Cardiac muscle cell (in vitro differentiated cells and primary cell): ENCODE data around the gene TMA7B. TPM values are rescaled to one million over a fixed set of nuclear protein-coding genes. Genes with fewer than 3 reads are reported as not detected.

Experiments used
- DNase-seq, 2 donors: peaks; one replicate each; pipeline versions ENCODE4 v3.0.0 to v3.0.0-alpha.2; 2010 to 2017; ENCODE audit warnings: low read depth in 1 of 2, low spot score in 1 of 2
- H3K27ac ChIP-seq: fragments of 200-600 bp; sonication (generic); 2 replicates; pipeline ENCODE4 v1.5.1; 2016
- H3K27me3 ChIP-seq: fragments of 200-600 bp; sonication (generic); 2 replicates; pipeline ENCODE4 v1.6.0; 2016; ENCODE audit warnings: control low read depth
- H3K36me3 ChIP-seq: fragments of 200-600 bp; sonication (generic); 2 replicates; pipeline ENCODE4 v1.5.1; 2016; ENCODE audit warnings: control low read depth
- H3K4me1 ChIP-seq: fragments of 200-600 bp; sonication (generic); 2 replicates; pipeline ENCODE4 v1.8.1; 2017; ENCODE audit warnings: low read depth, mild to moderate bottlenecking, mixed run types
- H3K4me3 ChIP-seq: fragments of 200-600 bp; sonication (generic); 2 replicates; pipeline ENCODE4 v1.5.1; 2016; ENCODE audit warnings: mild to moderate bottlenecking
- H3K9me3 ChIP-seq: fragments of 200-600 bp; sonication (generic); 2 replicates; pipeline ENCODE4 v1.5.1; 2017; ENCODE audit warnings: low read depth, mild to moderate bottlenecking, control low read depth
- polyA plus RNA-seq: library from polyadenylated mRNA; unstranded; fragments of >200 nt; fragmentation: Nextera tagmentation; extraction: Ambion mirVana; gene quantifications from 2 replicates; pipeline ENCODE4 v1.2.1, GENCODE V29; 2016
- total RNA-seq: library from RNA; depleted of rRNA; stranded (reverse); fragments of >200 nt; gene quantifications from 2 replicates; pipeline ENCODE4 v1.2.3, GENCODE V29; 2016
- TF ChIP-seq, protein P1 (sequence below): IDR thresholded peaks from 2 replicates; pipeline ENCODE4 v1.5.1; 2012; ENCODE audit warnings: low read depth, mild to moderate bottlenecking, low read length

TMA7B gene
- total and polyA plus RNA-seq, 2 experiments from 2014 or later: not detected

DNA sequence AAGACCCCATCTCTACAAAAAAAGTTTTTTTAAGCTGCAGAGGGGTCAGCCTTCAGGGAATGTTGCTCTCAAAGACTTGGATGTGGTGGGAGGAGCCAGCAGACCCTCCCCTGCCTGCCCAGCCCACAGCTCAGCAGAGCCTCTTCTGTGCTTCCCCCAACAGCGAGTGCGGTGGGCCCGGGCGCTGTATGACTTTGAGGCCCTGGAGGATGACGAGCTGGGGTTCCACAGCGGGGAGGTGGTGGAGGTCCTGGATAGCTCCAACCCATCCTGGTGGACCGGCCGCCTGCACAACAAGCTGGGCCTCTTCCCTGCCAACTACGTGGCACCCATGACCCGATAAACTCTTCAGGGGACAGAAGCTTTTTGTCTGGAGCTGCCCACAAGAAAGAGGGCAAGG is 10.5 kb downstream of the TMA7B start:
- Histone ChIP-seq H3K27me3 (no peaks in the 10 kb centered on the region), H3K27ac (no peak overlapping the region), H3K9me3 (no peaks in the 10 kb centered on the region), H3K4me3 (no peak overlapping the region), H3K4me1 (no peaks in the 10 kb centered on the region), H3K36me3 (no peaks in the 10 kb centered on the region)
- TF ChIP-seq, protein P1, sequence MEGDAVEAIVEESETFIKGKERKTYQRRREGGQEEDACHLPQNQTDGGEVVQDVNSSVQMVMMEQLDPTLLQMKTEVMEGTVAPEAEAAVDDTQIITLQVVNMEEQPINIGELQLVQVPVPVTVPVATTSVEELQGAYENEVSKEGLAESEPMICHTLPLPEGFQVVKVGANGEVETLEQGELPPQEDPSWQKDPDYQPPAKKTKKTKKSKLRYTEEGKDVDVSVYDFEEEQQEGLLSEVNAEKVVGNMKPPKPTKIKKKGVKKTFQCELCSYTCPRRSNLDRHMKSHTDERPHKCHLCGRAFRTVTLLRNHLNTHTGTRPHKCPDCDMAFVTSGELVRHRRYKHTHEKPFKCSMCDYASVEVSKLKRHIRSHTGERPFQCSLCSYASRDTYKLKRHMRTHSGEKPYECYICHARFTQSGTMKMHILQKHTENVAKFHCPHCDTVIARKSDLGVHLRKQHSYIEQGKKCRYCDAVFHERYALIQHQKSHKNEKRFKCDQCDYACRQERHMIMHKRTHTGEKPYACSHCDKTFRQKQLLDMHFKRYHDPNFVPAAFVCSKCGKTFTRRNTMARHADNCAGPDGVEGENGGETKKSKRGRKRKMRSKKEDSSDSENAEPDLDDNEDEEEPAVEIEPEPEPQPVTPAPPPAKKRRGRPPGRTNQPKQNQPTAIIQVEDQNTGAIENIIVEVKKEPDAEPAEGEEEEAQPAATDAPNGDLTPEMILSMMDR: no peak
- DNase-seq: no peak

DNA sequence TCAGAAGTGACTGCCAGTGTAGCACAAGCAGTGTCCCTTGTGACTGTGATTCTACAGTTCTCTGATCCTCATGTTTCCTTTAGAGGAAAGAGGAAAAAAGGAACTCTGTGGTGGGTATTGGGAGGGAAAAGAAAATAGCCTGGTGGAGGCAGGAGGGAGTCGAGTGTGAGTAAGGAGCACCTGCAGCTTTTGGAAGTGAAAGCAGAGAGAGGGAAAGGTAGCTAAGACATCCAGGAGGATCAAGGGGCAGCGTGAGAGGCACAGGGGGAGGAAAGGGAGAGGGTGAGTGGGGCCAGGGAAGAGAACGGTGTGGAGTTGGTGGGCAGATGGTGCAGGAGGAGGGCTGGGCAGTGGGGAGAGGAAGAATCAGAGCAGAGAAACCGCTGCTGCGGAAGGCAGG is 12.4 kb downstream of the TMA7B start:
- no peak for DNase-seq
- TF ChIP-seq, protein P1: no peak
- Histone ChIP-seq H3K9me3 (no peaks in the 10 kb centered on the region), H3K27ac (no peak overlapping the region), H3K27me3 (no peaks in the 10 kb centered on the region), H3K36me3 (no peaks in the 10 kb centered on the region), H3K4me1 (no peaks in the 10 kb centered on the region), H3K4me3 (no peak overlapping the region)

- TF ChIP-seq, protein P1: no peak
- Histone ChIP-seq H3K4me1 (no peaks in the 10 kb centered on the region), H3K9me3 (no peaks in the 10 kb centered on the region), H3K4me3 (no peak overlapping the region), H3K27ac (no peak overlapping the region), H3K36me3 (no peaks in the 10 kb centered on the region), H3K27me3 (no peaks in the 10 kb centered on the region)
- DNase-seq: no peak
These were observed 13.5 kb downstream of the TMA7B start for GRCh38 chr22:39973656-39974055.

GRCh38 chr22:39974065-39974464 is 13.9 kb downstream of the TMA7B start:
- no peaks in the 10 kb centered on the region for H3K27me3 ChIP-seq
- H3K36me3 ChIP-seq: no peaks in the 10 kb centered on the region
- H3K4me3 ChIP-seq: no peak overlapping the region
- no peak for DNase-seq
- TF ChIP-seq, protein P1: no peak
- H3K9me3 ChIP-seq: no peaks in the 10 kb centered on the region
- H3K27ac ChIP-seq: no peak overlapping the region
- H3K4me1 ChIP-seq: no peaks in the 10 kb centered on the region

DNA sequence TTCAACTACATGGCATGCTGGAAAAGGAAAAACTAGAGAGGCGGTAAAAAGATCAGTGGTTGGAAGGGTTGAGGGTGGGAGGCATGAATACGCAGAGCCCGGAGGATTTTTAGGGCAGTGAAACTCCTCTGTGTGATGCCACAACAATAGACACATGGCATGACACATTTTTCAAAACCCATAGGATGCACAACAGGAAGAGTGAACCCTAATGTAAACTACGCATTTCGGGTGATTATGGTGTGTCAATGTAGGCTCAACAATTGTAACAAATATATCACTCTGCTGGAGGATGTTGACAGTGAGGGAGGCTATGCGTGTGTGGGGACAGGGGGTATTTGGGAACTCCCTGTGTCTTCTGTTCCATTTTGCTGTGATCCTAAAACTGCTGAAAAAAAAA is 18.9 kb downstream of the TMA7B start:
- DNase-seq: no peak
- Histone ChIP-seq H3K4me3 (no peak overlapping the region), H3K27me3 (no peaks in the 10 kb centered on the region), H3K27ac (no peak overlapping the region), H3K9me3 (no peaks in the 10 kb centered on the region), H3K4me1 (peaks cover 4% of the 10 kb centered on the region), H3K36me3 (no peaks in the 10 kb centered on the region)
- TF ChIP-seq, protein P1: no peak

DNA sequence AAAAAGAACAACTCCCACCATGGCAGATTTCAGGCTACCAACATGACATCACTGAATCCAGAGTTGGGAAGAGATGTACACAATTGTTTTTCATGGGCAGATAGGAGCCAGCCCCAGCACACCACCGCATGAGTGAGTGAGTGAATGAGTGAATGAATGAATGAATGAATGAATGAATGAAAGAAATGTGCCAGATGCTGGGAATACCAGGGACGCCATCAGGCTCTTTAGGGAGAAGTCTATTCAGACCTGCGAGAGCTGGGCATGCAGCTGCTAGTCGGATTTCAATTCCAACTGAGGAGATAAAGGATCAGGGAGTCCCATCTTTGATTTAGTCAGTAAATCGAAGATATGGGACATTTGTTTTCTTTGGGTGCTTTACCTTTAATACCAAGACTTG is 19.3 kb downstream of the TMA7B start:
- Histone ChIP-seq H3K36me3 (no peaks in the 10 kb centered on the region), H3K9me3 (no peaks in the 10 kb centered on the region), H3K27me3 (no peaks in the 10 kb centered on the region), H3K4me1 (peaks cover 4% of the 10 kb centered on the region), H3K27ac (no peak overlapping the region), H3K4me3 (no peak overlapping the region)
- TF ChIP-seq, protein P1: no peak
- no peak for DNase-seq
